HepG2 (cell line): ENCODE measurements around the gene MC2R. TPM values are rescaled to one million over a fixed set of nuclear protein-coding genes. Genes with fewer than 3 reads are reported as not detected.

ENCODE experiments used
- ATAC-seq: fragments of 200-7000 bp; cut with Tn5 transposase; 3 replicates; pipeline ENCODE4 v1.9.1; 2020; ENCODE audit warnings: mild to moderate bottlenecking, moderate library complexity
- BruUV-seq: library from RNA; stranded (reverse); fragments of 400-500 nt; replicated peaks from 2 replicates; lab custom pipeline; 2021; lab: Mats Ljungman, UMichigan
- CTCF ChIA-PET: fragments of 300-600 bp; formaldehyde crosslinking; extraction: SDS; loops from one replicate; lab custom pipeline; 2021; ENCODE audit warnings: low total read pairs, inconsistent platforms, low intra/inter-chr PET ratio; lab: Yijun Ruan, JAX
- POLR2A ChIA-PET: fragments of 350-600 bp; sonication (Branson Sonifier 250); formaldehyde crosslinking; loops from one replicate; lab custom pipeline; 2020; ENCODE audit warnings: antibody characterized with exemption, inconsistent platforms; lab: Yijun Ruan, JAX
- DNase-seq: peaks from one replicate; pipeline ENCODE4 v3.0.0-alpha.2; 2015; ENCODE audit warnings: low spot score
- FAIRE-seq: peaks from 3 replicates; lab custom pipeline; 2011; peaks lifted over from hg19 to GRCh38; lab: Jason Lieb, UNC
- H2AFZ ChIP-seq: one replicate; pipeline ENCODE4 v1.6.1; 2011; ENCODE audit warnings: low read length, inconsistent platforms
- H3K27ac ChIP-seq: fragments of 300-600 bp; 3 replicates; pipeline ENCODE4 v1.8.0; 2011; ENCODE audit warnings: mixed run types, mild to moderate bottlenecking, mixed read lengths, low read length, inconsistent platforms; ENCODE audit not compliant: insufficient read depth; ENCODE audit errors: extremely low read length
- H3K27me3 ChIP-seq, 2 experiments: fragments of 200-600 bp in 1 of 2; 2 replicates in 1 of 2; 3 replicates in 1 of 2; pipeline versions ENCODE4 v1.6.0 to v1.8.0; 2011; ENCODE audit warnings: low read length in 2 of 2, mild to moderate bottlenecking in 2 of 2, moderate library complexity in 2 of 2, inconsistent platforms in 1 of 2; ENCODE audit not compliant: insufficient read depth in 2 of 2, control insufficient read depth in 1 of 2
- H3K36me3 ChIP-seq, 2 experiments: fragments of 200-600 bp in 1 of 2; replicated peaks in 1 of 2; 2 replicates in 1 of 2; 3 replicates in 1 of 2; pipeline versions ENCODE4 v1.5.1 to v1.8.0; 2011; ENCODE audit warnings: low read length in 2 of 2, inconsistent platforms in 1 of 2; ENCODE audit not compliant: insufficient read depth in 2 of 2, control insufficient read depth in 1 of 2
- H3K4me1 ChIP-seq: 2 replicates; pipeline ENCODE4 v1.5.1; 2012; ENCODE audit warnings: low read length, inconsistent platforms; ENCODE audit not compliant: insufficient read depth
- H3K4me2 ChIP-seq: 2 replicates; pipeline ENCODE4 v1.6.0; 2011; ENCODE audit warnings: low read depth, low read length, inconsistent platforms
- H3K4me3 ChIP-seq, 3 experiments: fragments of 200-600 bp in 1 of 3; sonication (generic), shearing (Covaris generic) in 1 of 3; replicated peaks in 1 of 3; 2 replicates each; pipeline ENCODE4 v1.5.1; 2011 to 2016; ENCODE audit warnings: low read length in 3 of 3, inconsistent platforms in 2 of 3, low read depth in 2 of 3, mild to moderate bottlenecking in 2 of 3, control low read depth in 1 of 3, mixed read lengths in 1 of 3; ENCODE audit not compliant: insufficient read depth in 1 of 3
- H3K79me2 ChIP-seq: one replicate; pipeline ENCODE4 v1.6.1; 2011; ENCODE audit warnings: low read length, inconsistent platforms; ENCODE audit not compliant: insufficient read depth
- H3K9ac ChIP-seq: 2 replicates; pipeline ENCODE4 v1.6.0; 2011; ENCODE audit warnings: mild to moderate bottlenecking, low read depth, low read length, inconsistent platforms; ENCODE audit not compliant: insufficient read depth
- H3K9me3 ChIP-seq: 2 replicates; pipeline ENCODE4 v1.5.1; 2012; ENCODE audit warnings: mild to moderate bottlenecking, low read length
- H4K20me1 ChIP-seq: 2 replicates; pipeline ENCODE4 v1.6.0; 2011; ENCODE audit warnings: inconsistent platforms, mild to moderate bottlenecking, low read length, moderate library complexity; ENCODE audit not compliant: insufficient read depth
- ATF7 ChIP-seq, 2 experiments: fragments of 450-650 bp in 1 of 2; sonication (generic) in 1 of 2; formaldehyde crosslinking in 1 of 2; IDR thresholded peaks; 2 replicates each; pipeline versions ENCODE4 v1.4.0 to v1.6.1; 2016 to 2020; ENCODE audit warnings: antibody characterized with exemption in 1 of 2, mild to moderate bottlenecking in 1 of 2, missing genetic modification reagents in 1 of 2
- CREB1 ChIP-seq, 2 experiments: fragments of 450-650 bp in 1 of 2; IDR thresholded peaks; 2 replicates each; pipeline ENCODE4 v1.6.1; 2016 to 2017; ENCODE audit warnings: control low read depth in 1 of 2, mild to moderate bottlenecking in 1 of 2, missing compliant biosample characterization in 1 of 2, missing genetic modification characterization in 1 of 2
- HNF1A ChIP-seq, 2 experiments: sonication (generic) in 1 of 2; formaldehyde crosslinking in 1 of 2; IDR thresholded peaks; 2 replicates each; pipeline versions ENCODE4 v1.4.0 to v1.6.1; 2016 to 2020; ENCODE audit warnings: borderline replicate concordance in 1 of 2, low read depth in 1 of 2, mild to moderate bottlenecking in 1 of 2, missing genetic modification reagents in 1 of 2
- SMAD1 ChIP-seq: sonication (generic); formaldehyde crosslinking; IDR thresholded peaks from 2 replicates; pipeline ENCODE4 v1.4.0; 2020; ENCODE audit warnings: missing genetic modification reagents, low read depth, mild to moderate bottlenecking, borderline replicate concordance
- ZNF543 ChIP-seq: sonication (generic); formaldehyde crosslinking; IDR thresholded peaks from 2 replicates; pipeline ENCODE4 v1.4.0; 2020; ENCODE audit warnings: mild to moderate bottlenecking, missing genetic modification reagents
- WGBS: methylation state at CpG from one replicate; pipeline ENCODE4 v1.1.6; 2017; ENCODE audit warnings: low lambda C conversion rate; 5-methylcytosine and 5-hydroxymethylcytosine counted together
- in situ Hi-C: cut with HindIII; loops from 2 replicates; pipeline ENCODE4 v1.10.0; 2017; ENCODE audit warnings: low pct_unique_long_range_greater_than_20kb; ENCODE audit not compliant: extremely low pct_ligation_motif_present
- intact Hi-C: fragments of 100-400 bp; cut with micrococcal nuclease; formaldehyde crosslinking; loops from one replicate; pipeline ENCODE4 v1.10.0; 2022; ENCODE audit not compliant: unreplicated experiment
- polyA plus RNA-seq, 8 experiments: library from polyadenylated mRNA; depleted of rRNA in 3 of 8; stranded (reverse) in 7 of 8; unstranded in 1 of 8; fragments of >200 nt; fragmentation: Illumina TruSeq in 4 of 8; extraction: Trizol in 4 of 8; gene quantifications; 2 replicates each; pipeline versions ENCODE4 v1.2.1 to v1.2.3, GENCODE V29; 2011 to 2016; ENCODE audit warnings: low read depth in 4 of 8, missing spikeins in 1 of 8, mixed read lengths in 1 of 8; ENCODE audit not compliant: insufficient read depth in 1 of 8
- total RNA-seq, 5 experiments: library from RNA; depleted of rRNA; stranded (reverse); fragments of >200 nt; fragmentation: Illumina TruSeq; extraction: Trizol; gene quantifications; 2 replicates each; pipeline ENCODE4 v1.2.3, GENCODE V29; 2016; ENCODE audit warnings: low read depth in 1 of 5
- TF ChIP-seq, protein P1 (sequence below): sonication (generic); formaldehyde crosslinking; IDR thresholded peaks from 2 replicates; pipeline ENCODE4 v1.8.0; 2022; ENCODE audit warnings: mild to moderate bottlenecking, missing genetic modification reagents; ENCODE audit not compliant: insufficient replicate concordance

The MC2R gene
- total and polyA plus RNA-seq, 2 of the 13 experiments (the other 11 are each of a cell fraction or from before 2014, with no cell fraction given) = not detected

GRCh38 chr18:13888191-13888716 is 27.1 kb downstream of the MC2R start:
- Histone ChIP-seq H3K4me2 (no peak overlapping the region), H3K9me3 (no peaks in the 10 kb centered on the region), H3K9ac (no peak overlapping the region), H3K4me3 (no peak overlapping the region), H4K20me1 (no peaks in the 10 kb centered on the region), H3K4me1 (peaks cover 9% of the 10 kb centered on the region; the same call in 1 of the 2 replicates), H3K79me2 (no peaks in the 10 kb centered on the region), H2AFZ (no peak overlapping the region), H3K27me3 (peaks cover 0 to 19% of the 10 kb centered on the region in 2 experiments; a peak in 3 of 5 replicates), H3K27ac (no peak overlapping the region), H3K36me3 (no peaks in the 10 kb centered on the region)
- no peak for FAIRE-seq
- BruUV-seq = no TSS peak
- no peak for DNase-seq
- ATAC-seq = no peak
- in situ Hi-C loops (no loop called here), intact Hi-C loops (loop anchor here (10.0 kb wide), 1 partner anchor 483 kb away; no protein-coding TSS in a partner anchor)
- CTCF ChIA-PET = no interaction called here
- TF ChIP-seq, protein P1, sequence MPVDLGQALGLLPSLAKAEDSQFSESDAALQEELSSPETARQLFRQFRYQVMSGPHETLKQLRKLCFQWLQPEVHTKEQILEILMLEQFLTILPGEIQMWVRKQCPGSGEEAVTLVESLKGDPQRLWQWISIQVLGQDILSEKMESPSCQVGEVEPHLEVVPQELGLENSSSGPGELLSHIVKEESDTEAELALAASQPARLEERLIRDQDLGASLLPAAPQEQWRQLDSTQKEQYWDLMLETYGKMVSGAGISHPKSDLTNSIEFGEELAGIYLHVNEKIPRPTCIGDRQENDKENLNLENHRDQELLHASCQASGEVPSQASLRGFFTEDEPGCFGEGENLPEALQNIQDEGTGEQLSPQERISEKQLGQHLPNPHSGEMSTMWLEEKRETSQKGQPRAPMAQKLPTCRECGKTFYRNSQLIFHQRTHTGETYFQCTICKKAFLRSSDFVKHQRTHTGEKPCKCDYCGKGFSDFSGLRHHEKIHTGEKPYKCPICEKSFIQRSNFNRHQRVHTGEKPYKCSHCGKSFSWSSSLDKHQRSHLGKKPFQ (CRISPR knock-in tag) = no peak
- WGBS = 27% methylated on average over 3 of the region's 5 CpGs
- POLR2A ChIA-PET = no interaction called here

DNA sequence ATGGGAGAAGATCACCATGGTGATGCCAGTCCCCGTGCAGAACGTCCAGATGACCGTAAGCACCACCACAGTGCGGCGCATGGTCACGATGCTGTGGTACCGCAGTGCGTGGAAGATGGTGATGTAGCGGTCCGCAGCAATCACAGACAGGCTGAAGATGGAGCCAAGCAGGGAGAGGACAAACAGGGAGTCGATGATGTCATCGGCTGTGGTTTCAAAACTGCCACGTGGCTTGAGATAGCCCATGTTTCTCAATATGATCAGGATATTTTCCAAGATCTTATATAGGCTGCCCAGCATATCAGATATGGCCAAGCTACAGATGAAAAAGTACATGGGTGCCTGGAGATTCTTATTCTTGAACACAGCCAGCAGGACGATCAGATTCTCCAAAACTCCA is 30.3 kb downstream of the MC2R start:
- peaks cover 0 to under 1% of the 10 kb centered on the region in 2 experiments; a peak in 3 of 5 replicates for H3K27me3 ChIP-seq
- 62% methylated on average over 14 of the region's 14 CpGs for WGBS
- no peaks in the 10 kb centered on the region for H3K9me3 ChIP-seq
- no peak overlapping the region for H3K4me3 ChIP-seq
- intact Hi-C loops (loop anchor here (10.0 kb wide), 1 partner anchor 480 kb away; no protein-coding TSS in a partner anchor), in situ Hi-C loops (no loop called here)
- no peak overlapping the region for H3K4me2 ChIP-seq
- peaks cover 5% of the 10 kb centered on the region; the same call in 1 of the 2 replicates for H3K4me1 ChIP-seq
- no peaks in the 10 kb centered on the region for H4K20me1 ChIP-seq
- ATAC-seq (no peak), DNase-seq (no peak), FAIRE-seq (no peak)
- ChIA-PET POLR2A (no interaction called here), CTCF (no interaction called here)
- TF ChIP-seq ATF7 (IDR thresholded peaks at IDR 0.05) (peak; percentile 94), ATF7 (CRISPR knock-in tag; IDR thresholded peaks at IDR 0.05) (no peak), HNF1A (IDR thresholded peaks at IDR 0.05; ENCODE audit: low read depth) (no peak), HNF1A (CRISPR knock-in tag; IDR thresholded peaks at IDR 0.05; ENCODE audit: borderline replicate concordance) (no peak), SMAD1 (CRISPR knock-in tag) (no peak), CREB1 (IDR thresholded peaks at IDR 0.05) (peak; percentile 58), CREB1 (CRISPR knock-in tag; IDR thresholded peaks at IDR 0.05) (no peak), ZNF543 (CRISPR knock-in tag) (no peak)
- no TSS peak for BruUV-seq
- no peaks in the 10 kb centered on the region for H3K36me3 ChIP-seq
- no peaks in the 10 kb centered on the region for H3K79me2 ChIP-seq
- H3K27ac ChIP-seq = no peak overlapping the region
- H2AFZ ChIP-seq = no peak overlapping the region
- no peak overlapping the region for H3K9ac ChIP-seq
